Hematopoietic multipotent progenitor cell treated with erythropoietin and hydrocortisone succinate and interleukin-3 and kit ligand, for 4 days (in vitro differentiated cells): ENCODE data around the gene MTX1.

Experiments used
- DNase-seq: peaks from one replicate; pipeline ENCODE4 v3.0.0-alpha.2; 2015

MTX1 gene

GRCh38 chr1:155174324-155175280 is 33.9 kb upstream of the MTX1 start:
- peak; percentile 73 for DNase-seq

- DNase-seq, result no peak
These were observed 33.1 kb upstream of the MTX1 start for GRCh38 chr1:155175281-155175926.

GRCh38 chr1:155175927-155176371 is 32.5 kb upstream of the MTX1 start:
- DNase-seq, result peak; percentile 80

GRCh38 chr1:155176544-155177071 is 31.9 kb upstream of the MTX1 start:
- DNase-seq, result peak; percentile 94

- no peak for DNase-seq
These were observed 31.1 kb upstream of the MTX1 start for GRCh38 chr1:155177192-155177917.

- DNase-seq, result no peak
These were observed 30.6 kb upstream of the MTX1 start for GRCh38 chr1:155177918-155178281.

- DNase-seq, result no peak
These were observed 29.9 kb upstream of the MTX1 start for GRCh38 chr1:155178441-155179111.

- DNase-seq, result no peak
These were observed 29.1 kb upstream of the MTX1 start for GRCh38 chr1:155179112-155180031.

- DNase-seq, result no peak
These were observed 27.0 kb upstream of the MTX1 start for GRCh38 chr1:155181371-155182051.

GRCh38 chr1:155182052-155182550 is 26.4 kb upstream of the MTX1 start:
- DNase-seq, result no peak

GRCh38 chr1:155183775-155184221 is 24.7 kb upstream of the MTX1 start:
- DNase-seq, result no peak

- DNase-seq, result no peak
These were observed 24.1 kb upstream of the MTX1 start for GRCh38 chr1:155184351-155184811.

- DNase-seq, result peak; percentile 72
These were observed 23.4 kb upstream of the MTX1 start for GRCh38 chr1:155184835-155185782.

GRCh38 chr1:155185783-155186066 is 22.8 kb upstream of the MTX1 start:
- DNase-seq, result no peak

GRCh38 chr1:155186067-155186793 is 22.3 kb upstream of the MTX1 start:
- no peak for DNase-seq

GRCh38 chr1:155186794-155187455 is 21.6 kb upstream of the MTX1 start:
- DNase-seq, result no peak

GRCh38 chr1:155187456-155187891 is 21.0 kb upstream of the MTX1 start:
- no peak for DNase-seq

- DNase-seq, result no peak
These were observed 20.2 kb upstream of the MTX1 start for GRCh38 chr1:155188268-155188667.
